HG03280 (cell line): Measurements from ENCODE around the gene MLIP.
"Not testable (repeated sequence)": the region's sequence is repeated elsewhere in the genome, so short reads cannot be mapped to it uniquely, and the experiment has no call there.

Source experiments
- ATAC-seq: cut with Tn5 transposase; IDR thresholded peaks from one replicate; pipeline ENCODE4 v1.9.1; 2021; ENCODE audit warnings: mild to moderate bottlenecking, moderate library complexity; ENCODE audit not compliant: unreplicated experiment

Gene MLIP, protein sequence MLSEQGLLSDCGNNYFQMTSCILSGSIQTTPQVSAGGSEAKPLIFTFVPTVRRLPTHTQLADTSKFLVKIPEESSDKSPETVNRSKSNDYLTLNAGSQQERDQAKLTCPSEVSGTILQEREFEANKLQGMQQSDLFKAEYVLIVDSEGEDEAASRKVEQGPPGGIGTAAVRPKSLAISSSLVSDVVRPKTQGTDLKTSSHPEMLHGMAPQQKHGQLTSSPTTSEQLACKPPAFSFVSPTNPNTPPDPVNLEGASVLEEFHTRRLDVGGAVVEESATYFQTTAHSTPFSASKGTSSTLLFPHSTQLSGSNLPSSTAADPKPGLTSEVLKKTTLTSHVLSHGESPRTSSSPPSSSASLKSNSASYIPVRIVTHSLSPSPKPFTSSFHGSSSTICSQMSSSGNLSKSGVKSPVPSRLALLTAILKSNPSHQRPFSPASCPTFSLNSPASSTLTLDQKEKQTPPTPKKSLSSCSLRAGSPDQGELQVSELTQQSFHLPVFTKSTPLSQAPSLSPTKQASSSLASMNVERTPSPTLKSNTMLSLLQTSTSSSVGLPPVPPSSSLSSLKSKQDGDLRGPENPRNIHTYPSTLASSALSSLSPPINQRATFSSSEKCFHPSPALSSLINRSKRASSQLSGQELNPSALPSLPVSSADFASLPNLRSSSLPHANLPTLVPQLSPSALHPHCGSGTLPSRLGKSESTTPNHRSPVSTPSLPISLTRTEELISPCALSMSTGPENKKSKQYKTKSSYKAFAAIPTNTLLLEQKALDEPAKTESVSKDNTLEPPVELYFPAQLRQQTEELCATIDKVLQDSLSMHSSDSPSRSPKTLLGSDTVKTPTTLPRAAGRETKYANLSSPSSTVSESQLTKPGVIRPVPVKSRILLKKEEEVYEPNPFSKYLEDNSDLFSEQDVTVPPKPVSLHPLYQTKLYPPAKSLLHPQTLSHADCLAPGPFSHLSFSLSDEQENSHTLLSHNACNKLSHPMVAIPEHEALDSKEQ

DNA sequence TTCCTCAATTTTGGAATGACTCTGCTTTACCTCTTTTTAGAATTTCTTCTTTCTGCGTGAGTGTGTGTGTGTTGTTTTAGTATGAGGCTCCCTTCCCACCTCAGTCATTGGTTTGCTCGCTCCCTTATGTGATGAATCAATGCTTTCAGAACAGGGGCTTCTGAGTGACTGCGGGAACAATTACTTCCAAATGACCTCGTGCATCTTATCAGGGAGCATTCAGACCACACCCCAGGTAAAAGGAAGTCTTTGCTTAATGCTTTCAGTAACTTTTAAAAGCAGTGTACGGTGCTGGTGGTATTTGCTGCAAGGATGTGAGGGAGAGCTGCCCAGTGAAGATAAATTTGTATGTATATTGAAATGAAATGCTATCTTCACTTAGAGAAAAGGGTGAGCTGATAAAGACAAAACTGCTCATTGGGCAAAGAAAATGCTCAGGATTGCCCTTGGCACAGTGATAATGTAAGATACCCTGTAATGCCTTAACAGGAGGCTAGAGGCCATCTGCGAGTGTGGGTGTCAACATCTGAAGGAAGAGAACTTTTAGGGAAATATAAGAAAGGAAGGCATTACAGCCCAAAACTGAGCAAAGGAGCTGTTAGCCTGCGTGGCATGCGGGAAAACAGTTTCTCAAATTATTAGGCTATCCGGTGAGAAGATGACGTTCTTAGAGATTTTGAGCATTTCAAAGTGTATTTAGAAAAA is at the start of gene MLIP:
Gene MLIP, plus strand, starts transcription at position 103 of the 705 bp plus-strand sequence. Its CDS starts 37 bp downstream, at position 140.
- no peak for ATAC-seq

DNA sequence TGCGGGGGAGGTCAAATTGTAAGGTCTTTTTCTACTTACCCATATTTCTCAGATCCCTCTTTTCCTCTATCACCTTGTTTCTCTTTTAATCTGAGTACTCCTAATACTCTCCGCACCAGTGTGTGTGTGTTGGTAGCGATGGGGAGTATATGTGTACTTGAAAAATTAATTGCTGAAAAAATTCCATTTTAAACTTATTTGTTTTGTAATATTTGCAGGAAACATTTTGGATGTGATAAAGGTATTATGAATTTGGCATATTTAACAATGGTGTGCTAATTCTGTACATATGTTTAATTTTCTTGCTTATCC is 48.1 kb upstream of the MLIP start:
- no peak for ATAC-seq

DNA sequence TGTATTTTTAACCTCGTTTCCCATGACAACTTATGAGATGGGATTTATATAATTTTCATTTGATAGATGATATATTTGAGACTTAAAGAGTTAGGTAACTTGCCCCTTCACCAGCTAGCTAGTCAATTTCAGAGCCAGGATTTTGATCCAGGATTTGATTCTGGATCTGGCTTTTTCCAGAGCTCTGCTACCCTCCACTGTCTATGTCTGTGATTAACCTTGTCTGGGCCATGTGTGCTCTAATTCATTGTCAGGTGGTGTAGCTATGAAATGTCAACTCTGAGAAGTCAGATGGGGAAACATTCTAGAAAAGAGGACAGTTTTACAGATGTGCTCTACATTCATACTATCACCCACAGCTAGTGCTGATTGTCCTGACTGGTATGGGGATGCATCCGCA is 42.5 kb upstream of the MLIP start:
- no peak for ATAC-seq

DNA sequence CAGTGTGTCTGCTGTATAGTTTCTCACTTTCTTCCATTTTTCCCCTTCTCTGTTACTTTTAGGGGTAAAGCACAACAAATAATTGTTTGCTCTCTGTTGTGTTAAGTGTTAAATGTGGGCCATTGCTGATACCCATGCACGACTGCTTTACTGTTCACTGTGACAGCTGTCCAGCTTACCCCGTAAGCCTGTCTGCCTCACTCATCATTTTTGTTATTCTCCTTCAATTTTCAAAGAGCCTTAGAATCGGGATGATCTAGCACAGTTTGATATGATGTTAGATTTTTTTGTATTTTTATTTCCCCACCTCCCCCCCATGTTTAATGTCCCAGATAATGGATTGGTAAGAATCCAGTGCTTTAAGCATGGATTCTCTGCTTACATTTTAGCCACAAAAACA is 41.2 kb upstream of the MLIP start:
- no peak for ATAC-seq

DNA sequence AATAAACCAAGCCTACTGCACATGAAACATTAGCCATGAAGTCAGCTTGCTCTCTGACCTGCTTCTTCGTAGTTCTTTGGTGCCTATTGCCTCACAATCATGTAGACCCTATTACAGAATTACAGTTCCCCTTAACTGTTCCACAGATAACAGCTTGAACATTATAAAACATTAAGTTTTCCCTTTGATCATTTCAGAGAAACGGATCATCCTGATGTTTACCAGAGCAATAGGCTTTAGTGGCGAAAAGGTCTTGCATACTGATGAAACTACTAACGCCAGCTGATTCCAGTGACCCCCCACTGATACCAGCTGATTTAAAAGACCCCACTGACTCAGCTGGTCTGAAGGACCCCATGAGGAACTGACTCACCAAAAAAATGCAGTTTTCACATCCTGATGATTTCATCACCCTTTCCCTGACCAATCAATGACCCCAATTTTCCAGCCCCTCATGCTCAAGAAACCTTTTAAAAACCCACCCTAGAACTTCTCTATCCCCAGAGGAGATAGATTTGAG is 39.4 kb upstream of the MLIP start:
- no peak for ATAC-seq

DNA sequence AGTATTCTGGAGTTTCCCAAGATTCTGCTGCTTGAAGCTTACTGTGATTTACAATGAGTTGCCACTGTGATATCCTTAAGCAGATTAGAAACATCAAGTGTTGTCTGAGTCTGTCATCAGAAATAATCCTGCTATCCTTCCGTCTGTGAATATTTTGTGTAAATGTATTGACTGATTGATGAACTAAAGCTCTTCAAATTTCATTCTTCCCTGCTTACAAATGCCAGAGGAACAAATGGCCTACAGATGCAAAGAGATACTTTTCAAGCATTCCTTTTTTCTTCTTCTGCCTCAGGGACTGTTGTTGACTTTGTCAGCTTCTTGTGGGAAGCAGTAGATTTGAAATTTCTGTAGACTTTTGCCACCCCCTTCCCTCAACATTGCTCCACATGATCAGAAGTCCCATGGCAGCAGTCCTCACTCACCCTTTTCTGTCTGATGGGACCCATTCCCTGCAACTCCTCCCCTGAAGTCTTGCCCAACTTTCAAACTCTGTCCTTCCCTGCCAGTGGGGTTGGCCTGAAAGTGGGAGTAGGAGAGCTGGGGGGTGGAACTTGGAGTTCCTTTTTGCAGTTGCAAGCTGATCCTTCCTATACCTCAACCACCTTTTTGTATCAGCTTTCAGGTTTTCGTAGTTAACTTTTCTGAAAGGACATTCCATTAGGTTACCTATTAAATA is 38.5 kb upstream of the MLIP start:
- no peak for ATAC-seq

DNA sequence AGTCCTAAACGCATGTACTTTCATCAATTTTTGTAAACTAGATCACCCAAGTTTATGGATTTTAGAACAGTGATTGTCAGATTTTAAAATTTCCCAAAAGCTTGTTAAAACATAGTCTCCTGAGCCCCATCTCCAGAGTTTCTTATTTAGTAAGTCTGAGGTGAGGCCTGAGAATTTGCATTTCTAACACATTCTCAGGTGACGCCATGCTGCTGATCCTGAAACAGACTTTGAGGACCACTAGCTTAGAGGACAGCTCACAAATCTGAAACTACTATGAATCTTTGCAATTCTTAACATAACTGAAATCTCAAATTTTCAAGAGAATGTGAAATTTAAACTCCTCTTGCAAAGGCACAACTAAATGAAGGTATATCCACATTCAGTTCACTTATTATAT is 37.8 kb upstream of the MLIP start:
- ATAC-seq, result no peak

DNA sequence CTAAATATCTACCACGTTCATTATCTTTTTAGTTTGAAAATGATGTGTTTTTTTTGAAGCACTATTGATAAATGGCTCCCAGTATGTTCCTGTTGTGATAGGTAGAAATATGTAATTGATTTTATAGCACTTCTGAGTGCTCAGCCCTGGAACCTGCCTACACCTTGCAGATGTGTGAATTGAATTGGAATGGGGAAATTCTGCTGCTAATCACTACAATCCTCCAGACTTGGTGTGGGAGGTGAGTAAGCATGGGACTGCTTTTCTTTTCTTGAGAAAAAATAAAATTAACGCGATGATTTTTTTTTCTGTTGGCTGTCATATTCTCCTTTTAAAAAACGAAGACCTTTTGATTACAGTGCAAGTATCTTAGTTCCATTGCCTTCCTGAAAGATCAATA is 37.1 kb upstream of the MLIP start:
- ATAC-seq, result no peak

DNA sequence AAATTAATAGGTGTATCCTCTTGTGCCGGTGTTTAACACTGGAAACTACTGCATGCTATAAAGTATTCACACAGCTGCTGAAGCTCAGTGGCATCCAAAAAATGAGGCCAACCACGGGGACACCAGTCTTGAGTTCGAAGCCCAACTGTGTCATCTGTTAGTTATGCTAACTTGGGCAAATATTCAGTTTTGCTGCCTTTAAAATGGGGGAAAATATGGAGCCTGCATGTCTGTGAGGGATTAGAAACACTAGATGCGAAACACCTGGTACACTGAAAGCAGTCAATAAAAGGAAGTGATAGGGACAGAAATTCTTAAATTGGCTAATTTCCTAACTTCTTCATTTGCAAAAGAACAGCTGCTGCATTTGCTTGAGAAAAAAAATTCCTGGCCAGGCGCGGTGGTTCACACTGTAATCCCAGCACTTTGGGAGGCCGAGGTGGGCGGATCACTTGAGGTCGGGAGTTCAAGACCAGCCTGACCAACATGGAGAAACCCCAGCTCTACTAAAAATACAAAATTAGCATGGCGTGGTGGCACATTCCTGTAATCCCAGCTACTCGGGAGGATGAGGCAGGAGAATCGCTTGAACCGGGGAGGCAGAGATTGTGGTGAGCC is 36.6 kb upstream of the MLIP start:
- ATAC-seq, result no peak

DNA sequence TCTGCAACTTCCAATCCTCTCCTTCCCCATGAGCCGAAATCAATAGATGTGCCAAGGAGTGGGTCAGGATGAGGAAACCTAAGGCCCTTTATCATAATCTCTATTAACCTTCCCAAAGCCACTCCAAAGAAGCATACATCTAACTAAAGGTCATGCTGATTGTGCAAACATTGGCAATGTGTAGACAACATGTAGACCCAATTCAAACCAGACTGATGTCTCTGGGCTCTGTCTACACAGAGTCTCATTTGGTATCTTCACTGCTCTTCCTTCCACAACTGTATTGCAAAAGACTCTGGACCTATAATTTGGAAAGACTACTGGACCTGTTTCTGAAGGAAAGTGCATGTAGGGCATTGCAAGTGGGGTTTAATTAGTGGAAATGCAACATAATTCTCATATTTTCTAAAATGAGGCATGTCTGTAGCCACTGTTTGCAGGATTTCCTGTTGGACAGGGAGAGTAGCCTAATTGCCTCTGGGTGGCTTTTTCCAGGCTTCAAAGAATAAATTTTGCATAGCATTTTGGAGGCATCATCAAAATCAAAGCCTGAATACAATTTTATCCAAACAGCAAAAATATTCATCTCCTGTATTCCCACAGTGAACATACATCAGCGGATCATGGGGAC is 35.0 kb upstream of the MLIP start:
- no peak for ATAC-seq

DNA sequence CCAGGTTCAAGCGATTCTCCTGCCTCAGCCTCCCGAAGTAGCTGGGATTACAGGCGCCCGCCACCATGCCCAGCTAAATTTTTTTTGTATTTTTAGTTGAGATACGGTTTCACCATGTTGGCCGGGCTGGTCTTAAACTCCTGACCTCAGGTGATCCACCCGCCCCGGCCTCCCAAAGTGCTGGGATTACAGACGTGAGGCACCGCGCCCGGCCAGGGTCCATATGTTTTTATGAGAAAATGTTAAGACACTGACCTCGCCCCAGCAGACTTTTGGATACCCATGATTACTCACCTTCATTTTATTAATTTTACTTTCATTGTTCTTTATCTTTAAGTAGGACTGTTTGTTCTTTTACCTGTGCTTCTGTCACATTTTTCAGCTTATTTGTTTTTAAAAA is 29.7 kb upstream of the MLIP start:
- ATAC-seq, result not testable (repeated sequence)

DNA sequence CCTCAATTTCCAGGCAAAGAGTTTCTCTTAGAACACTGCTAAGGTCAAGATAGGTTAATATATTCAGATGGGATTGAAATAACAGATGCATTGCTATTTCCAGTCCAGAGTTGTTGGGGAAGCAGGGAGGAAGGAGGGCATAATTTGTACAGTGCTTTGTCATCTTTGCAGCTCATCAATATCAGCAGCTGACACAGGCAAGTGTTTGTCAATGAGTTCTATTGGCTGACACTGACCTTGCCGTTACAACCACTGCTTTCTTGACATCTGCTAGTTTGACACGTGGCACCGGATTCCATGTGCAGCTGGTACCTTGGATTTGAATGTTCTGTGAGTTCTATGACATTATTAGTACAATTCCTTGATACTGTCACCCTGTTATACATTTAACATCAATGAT is 28.0 kb upstream of the MLIP start:
- no peak for ATAC-seq

DNA sequence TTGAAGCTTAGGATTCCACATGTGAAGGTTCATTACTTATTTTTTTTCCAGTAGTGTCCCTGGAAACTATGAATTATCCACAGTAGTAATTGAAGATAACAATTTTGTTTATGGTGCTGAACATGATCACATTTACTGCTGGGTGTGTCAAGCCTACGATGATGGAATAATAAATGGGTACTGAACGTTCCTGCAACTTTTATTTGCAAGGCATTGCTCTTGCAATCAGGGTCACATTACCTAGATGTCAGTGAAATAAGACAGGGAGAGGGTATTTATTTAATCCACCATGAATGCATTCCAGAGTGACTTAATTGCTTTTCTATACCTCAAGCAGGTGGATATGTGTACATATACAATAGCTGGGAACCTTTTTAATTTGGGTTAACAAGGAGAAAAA is 27.0 kb upstream of the MLIP start:
- ATAC-seq, result no peak

DNA sequence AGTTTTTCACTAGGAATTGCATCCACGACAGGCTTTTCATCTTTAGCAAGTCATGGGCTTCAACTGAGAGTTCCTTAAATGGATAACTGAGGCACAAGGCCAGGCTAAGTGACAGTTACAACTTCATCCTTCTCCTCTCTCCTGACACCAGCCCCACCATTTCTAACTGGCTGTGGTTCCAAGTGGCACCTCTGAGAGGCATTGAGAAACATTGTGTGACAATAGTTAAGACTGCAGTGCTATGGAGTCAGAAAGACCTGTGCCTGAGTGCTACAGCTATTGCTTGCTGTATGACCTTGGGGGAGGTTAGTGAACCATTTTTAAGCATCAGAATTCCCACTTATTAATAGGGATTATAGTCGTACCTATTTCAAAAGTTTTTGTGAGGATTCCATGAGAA is 26.2 kb upstream of the MLIP start:
- ATAC-seq, result no peak

DNA sequence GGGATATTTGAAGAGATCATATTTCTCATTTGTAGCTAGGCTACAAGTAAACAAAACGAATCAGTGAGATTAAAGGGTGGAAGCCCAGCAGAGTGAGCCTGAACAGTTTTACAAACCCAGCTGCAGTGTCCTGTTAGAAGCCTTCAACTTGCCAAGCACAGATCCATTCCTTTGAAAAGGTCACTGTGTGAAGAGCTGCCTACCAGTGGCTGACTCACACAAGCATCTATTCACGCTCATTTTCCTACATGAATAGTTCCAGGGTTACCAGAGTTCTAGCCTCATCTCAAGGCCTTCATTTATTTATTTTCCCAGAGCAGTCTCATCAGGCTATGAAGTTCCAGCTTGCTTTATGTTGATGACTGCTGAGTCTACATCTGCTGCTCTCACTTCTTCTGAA is 25.7 kb upstream of the MLIP start:
- ATAC-seq, result no peak

DNA sequence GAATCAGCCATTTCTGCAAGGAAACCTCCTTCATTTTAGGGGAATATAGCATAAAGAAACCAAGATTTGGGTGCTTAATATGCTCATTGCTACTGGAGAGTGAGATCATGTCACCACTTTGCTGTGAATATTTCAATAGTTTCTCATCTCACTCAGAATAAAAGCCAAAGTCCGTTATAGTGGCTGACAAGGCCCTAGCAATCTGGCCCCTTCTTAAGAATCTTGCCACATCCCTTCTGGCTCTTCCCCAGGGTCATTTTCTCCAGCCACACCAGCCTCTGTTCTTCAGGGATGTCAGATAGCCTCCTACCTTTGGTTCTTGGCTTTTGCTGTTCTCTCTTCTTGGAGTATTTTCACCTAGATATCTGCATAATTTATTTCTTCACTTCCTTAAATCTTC is 24.8 kb upstream of the MLIP start:
- no peak for ATAC-seq

DNA sequence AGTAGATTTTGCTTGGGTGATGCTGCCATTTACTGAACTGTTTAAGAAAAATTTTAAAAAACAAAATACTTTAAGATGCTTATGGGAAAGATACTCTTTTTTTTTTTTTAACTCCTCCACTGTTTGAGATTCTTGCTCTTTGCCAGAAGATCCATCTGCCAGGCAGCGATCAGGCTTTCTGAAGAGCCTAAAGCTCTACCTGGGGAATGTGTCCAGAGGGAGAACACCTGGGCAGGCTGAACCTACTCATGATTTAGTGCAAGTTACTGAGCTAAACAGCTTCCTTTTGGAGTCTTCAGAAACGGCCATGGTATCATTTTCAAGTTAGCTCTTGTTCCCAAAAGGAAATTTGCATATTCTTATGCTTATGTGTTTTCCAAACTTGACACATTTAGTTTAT is 23.5 kb upstream of the MLIP start:
- no peak for ATAC-seq

DNA sequence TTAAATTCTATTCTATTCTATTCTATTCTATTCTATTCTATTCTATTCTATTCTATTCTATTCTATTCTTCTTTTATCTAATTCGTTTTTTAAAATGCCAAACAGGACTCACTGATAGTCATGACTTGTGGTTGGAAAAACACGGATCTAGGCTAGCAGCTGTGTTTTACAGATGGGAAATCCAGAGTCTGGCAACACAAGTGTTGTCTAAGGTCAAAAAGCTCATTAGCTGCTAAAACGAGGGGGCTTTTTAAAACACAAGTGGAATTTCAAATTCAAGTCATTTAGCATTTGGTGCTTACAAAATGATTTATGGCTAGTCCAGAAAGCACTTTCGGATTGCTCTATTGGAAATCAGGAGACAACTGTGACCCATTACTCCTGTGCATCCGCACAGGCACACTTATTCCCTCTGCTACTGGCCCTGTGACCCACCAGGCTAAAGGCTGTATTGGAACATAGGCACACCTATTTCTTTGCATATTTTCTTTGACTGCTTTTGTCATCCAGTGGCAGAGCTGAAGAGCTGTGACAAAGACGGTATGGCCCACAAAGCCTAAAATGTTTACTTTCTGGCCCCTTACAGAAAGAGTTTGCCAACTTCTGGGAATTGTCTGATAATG is 17.8 kb upstream of the MLIP start:
- ATAC-seq, result no peak

DNA sequence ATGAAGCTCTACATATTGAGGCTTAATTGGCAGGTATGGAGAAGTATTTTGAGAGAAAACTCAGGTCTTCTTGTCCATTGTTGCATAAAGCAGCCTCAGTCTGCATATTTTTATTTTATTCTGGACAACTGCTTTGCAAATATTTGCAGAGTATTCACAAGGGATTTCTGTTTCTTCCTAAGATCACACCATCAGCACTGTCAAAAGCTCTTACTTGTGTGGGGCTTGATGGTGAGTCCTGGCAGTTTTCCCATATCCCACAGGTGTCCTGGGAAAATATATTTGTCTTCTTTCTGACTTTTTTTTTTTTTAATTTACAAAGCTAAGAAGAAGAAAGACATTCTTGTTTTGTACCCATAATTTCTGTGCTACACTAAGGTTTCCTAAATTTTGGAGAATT is 16.9 kb upstream of the MLIP start:
- no peak for ATAC-seq
